IMR-90 (cell line): ENCODE data around the gene SFTA2. TPM values are rescaled to one million over a fixed set of nuclear protein-coding genes. Genes with fewer than 3 reads are reported as not detected.

Experiments
- ATAC-seq: fragments of 200-7000 bp; cut with Tn5 transposase; 2 replicates; pipeline ENCODE4 v1.9.1; 2020; ENCODE audit warnings: low read depth, mild to moderate bottlenecking, moderate library complexity
- BruUV-seq: library from RNA; stranded (reverse); fragments of 400-500 nt; replicated peaks from 2 replicates; lab custom pipeline; 2021; lab: Mats Ljungman, UMichigan
- CTCF ChIA-PET: fragments of 300-600 bp; formaldehyde crosslinking; extraction: SDS; loops from one replicate; lab custom pipeline; 2021; ENCODE audit warnings: antibody characterized with exemption; lab: Yijun Ruan, JAX
- POLR2A ChIA-PET: fragments of 300-600 bp; sonication (Branson Sonifier 250); formaldehyde crosslinking; loops from one replicate; lab custom pipeline; 2022; ENCODE audit warnings: antibody characterized with exemption; ENCODE audit not compliant: unreplicated experiment; lab: Charles Lee
- DNase-seq: peaks from one replicate; pipeline ENCODE4 v3.0.0; 2013
- H2AFZ ChIP-seq: replicated peaks from 2 replicates; pipeline ENCODE3; 2013; ENCODE audit warnings: low read length, mild to moderate bottlenecking; ENCODE audit not compliant: poor library complexity
- H2AK5ac ChIP-seq: 2 replicates; pipeline ENCODE4 v1.6.1; 2013; ENCODE audit warnings: low read depth, low read length, inconsistent platforms
- H2AK9ac ChIP-seq: replicated peaks from 2 replicates; pipeline ENCODE3; 2013; ENCODE audit warnings: mild to moderate bottlenecking, low read depth, low read length, moderate library complexity; ENCODE audit not compliant: poor library complexity
- H2BK120ac ChIP-seq: 2 replicates; pipeline ENCODE4 v1.6.1; 2013; ENCODE audit warnings: low read depth, low read length, inconsistent platforms
- H2BK15ac ChIP-seq: 3 replicates; pipeline ENCODE4 v1.6.1; 2013; ENCODE audit warnings: low read depth, low read length, inconsistent platforms
- H2BK20ac ChIP-seq: 2 replicates; pipeline ENCODE4 v1.6.1; 2013; ENCODE audit warnings: low read depth, mild to moderate bottlenecking, inconsistent platforms, low read length, moderate library complexity
- H2BK5ac ChIP-seq: 2 replicates; pipeline ENCODE4 v1.6.1; 2013; ENCODE audit warnings: mild to moderate bottlenecking, low read depth, low read length, inconsistent platforms; ENCODE audit not compliant: poor library complexity, severe bottlenecking
- H3K14ac ChIP-seq: replicated peaks from 2 replicates; pipeline ENCODE4 v1.6.1; 2013; ENCODE audit warnings: low read depth, low read length, inconsistent platforms
- H3K18ac ChIP-seq: 2 replicates; pipeline ENCODE4 v1.6.1; 2013; ENCODE audit warnings: low read depth, low read length, control low read depth
- H3K23ac ChIP-seq: 2 replicates; pipeline ENCODE4 v1.6.1; 2013; ENCODE audit warnings: low read depth, low read length, inconsistent platforms
- H3K27ac ChIP-seq: 2 replicates; pipeline ENCODE4 v1.5.1; 2013; ENCODE audit warnings: mild to moderate bottlenecking, control low read depth, low read length; ENCODE audit not compliant: insufficient read depth
- H3K27me3 ChIP-seq: 2 replicates; pipeline ENCODE4 v1.6.1; 2013; ENCODE audit warnings: low read length; ENCODE audit not compliant: control insufficient read depth, insufficient read depth
- H3K36me3 ChIP-seq: 2 replicates; pipeline ENCODE4 v1.6.1; 2013; ENCODE audit warnings: low read length, mixed read lengths; ENCODE audit not compliant: control insufficient read depth, insufficient read depth
- H3K4ac ChIP-seq: 2 replicates; pipeline ENCODE4 v1.6.1; 2013; ENCODE audit warnings: low read depth, low read length, inconsistent platforms
- H3K4me1 ChIP-seq: 2 replicates; pipeline ENCODE4 v1.6.1; 2013; ENCODE audit warnings: low read length, mixed read lengths; ENCODE audit not compliant: control insufficient read depth, insufficient read depth
- H3K4me2 ChIP-seq: 2 replicates; pipeline ENCODE4 v1.6.1; 2013; ENCODE audit warnings: low read depth, mild to moderate bottlenecking, control low read depth, low read length, moderate library complexity
- H3K4me3 ChIP-seq: 2 replicates; pipeline ENCODE4 v1.5.1; 2013; ENCODE audit warnings: low read depth, mild to moderate bottlenecking, control low read depth, low read length, moderate library complexity; ENCODE audit not compliant: insufficient read depth
- H3K56ac ChIP-seq: 2 replicates; pipeline ENCODE4 v1.6.1; 2013; ENCODE audit warnings: low read length, inconsistent platforms; ENCODE audit not compliant: insufficient read depth; ENCODE audit errors: extremely low read depth
- H3K79me1 ChIP-seq, 2 experiments: 2 replicates each; pipeline ENCODE4 v1.6.1; 2013; ENCODE audit warnings: low read length in 2 of 2, inconsistent platforms in 1 of 2, low read depth in 1 of 2
- H3K9ac ChIP-seq: 2 replicates; pipeline ENCODE4 v1.6.1; 2013; ENCODE audit warnings: low read depth, low read length, control low read depth
- H3K9me1 ChIP-seq: 2 replicates; pipeline ENCODE4 v1.6.1; 2013; ENCODE audit warnings: low read length, inconsistent platforms; ENCODE audit not compliant: insufficient read depth
- H3K9me3 ChIP-seq: 2 replicates; pipeline ENCODE4 v1.6.1; 2013; ENCODE audit warnings: low read length; ENCODE audit not compliant: control insufficient read depth, insufficient read depth
- H4K20me1 ChIP-seq: 2 replicates; pipeline ENCODE4 v1.6.1; 2013; ENCODE audit warnings: low read length, inconsistent platforms; ENCODE audit not compliant: insufficient read depth
- H4K5ac ChIP-seq: 2 replicates; pipeline ENCODE4 v1.6.1; 2013; ENCODE audit warnings: mild to moderate bottlenecking, low read depth, low read length, control low read depth
- H4K8ac ChIP-seq, 2 experiments: 2 replicates each; pipeline ENCODE4 v1.6.1; 2013; ENCODE audit warnings: low read depth in 2 of 2, low read length in 2 of 2, control low read depth in 1 of 2, inconsistent platforms in 1 of 2
- H4K91ac ChIP-seq: 2 replicates; pipeline ENCODE4 v1.6.1; 2013; ENCODE audit warnings: low read depth, low read length, inconsistent platforms; ENCODE audit not compliant: insufficient read depth
- CEBPB ChIP-seq: IDR thresholded peaks from 2 replicates; pipeline ENCODE4 v1.6.1; 2012; ENCODE audit warnings: low read depth, low read length, improper control_type of control experiment
- RCOR1 ChIP-seq: IDR thresholded peaks from 2 replicates; pipeline ENCODE4 v1.6.1; 2012; ENCODE audit warnings: mild to moderate bottlenecking, low read length, improper control_type of control experiment; ENCODE audit not compliant: insufficient replicate concordance
- SMC3 ChIP-seq: fragments of 150-350 bp; IDR thresholded peaks from 2 replicates; pipeline ENCODE4 v1.6.1; 2016; ENCODE audit warnings: low read depth, mild to moderate bottlenecking, antibody characterized with exemption, low read length, moderate library complexity
- WGBS, 2 experiments: methylation state at CpG; one replicate each; pipeline versions ENCODE4 v1.1.5 to v1.1.7; 2013; ENCODE audit warnings: missing lambda C conversion rate in 2 of 2; ENCODE audit not compliant: insufficient read length in 1 of 2; ENCODE audit errors: extremely low coverage in 2 of 2; 5-methylcytosine and 5-hydroxymethylcytosine counted together
- dilution Hi-C: fragments of 300-500 bp; cut with HindIII; formaldehyde crosslinking; loops from one replicate; pipeline ENCODE4 v1.14.3; 2018; ENCODE audit warnings: low sequenced_read_pairs; ENCODE audit not compliant: unreplicated experiment
- in situ Hi-C: fragments of 300-500 bp; cut with MboI; formaldehyde crosslinking; loops from 3 replicates; pipeline ENCODE4 v1.14.3; 2019; ENCODE audit warnings: low sequenced_read_pairs, inconsistent platforms, mixed read lengths
- intact Hi-C: fragments of 100-400 bp; cut with micrococcal nuclease; formaldehyde crosslinking; loops from 2 replicates; pipeline ENCODE4 v1.10.0; 2022
- polyA plus RNA-seq, 3 experiments: library from polyadenylated mRNA; depleted of rRNA; stranded (reverse); fragments of >200 nt; gene quantifications; 2 replicates each; pipeline ENCODE4 v1.2.3, GENCODE V29; 2012; ENCODE audit warnings: low replicate concordance in 1 of 3
- total RNA-seq: library from RNA; depleted of rRNA; stranded (reverse); fragments of >200 nt; gene quantifications from 2 replicates; pipeline ENCODE4 v1.2.3, GENCODE V29; 2012

SFTA2 gene
- total and polyA plus RNA-seq, 2 of the 4 experiments (the other 2 are of a cell fraction), result not detected

- H3K4me1 ChIP-seq, result no peaks in the 10 kb centered on the region
- no peak overlapping the region for H3K4ac ChIP-seq
- peak; percentile 46 for ATAC-seq
- intact Hi-C loops, result no loop called here
- no peaks in the 10 kb centered on the region for H3K9me1 ChIP-seq
- H3K36me3 ChIP-seq, result no peaks in the 10 kb centered on the region
- ChIA-PET CTCF (interaction anchor here (0.8 to 1.7 kb wide), 4 partner anchors 19 to 119 kb away, joined by 3 to 5 read pairs (median 4); no protein-coding TSS in a partner anchor), POLR2A (no interaction called here)
- DNase-seq, result peak; percentile 23
- no peak overlapping the region for H3K14ac ChIP-seq
- no peaks in the 10 kb centered on the region for H4K20me1 ChIP-seq
- H3K18ac ChIP-seq, result no peak overlapping the region
- peaks cover 51% of the 10 kb centered on the region for H3K27me3 ChIP-seq
- H4K91ac ChIP-seq, result no peak overlapping the region
- no peak overlapping the region for H2AFZ ChIP-seq
- H3K4me2 ChIP-seq, result no peak overlapping the region
- H3K23ac ChIP-seq, result no peak overlapping the region
- no peak overlapping the region for H4K5ac ChIP-seq
- BruUV-seq, result no TSS peak
- no peak overlapping the region for H3K27ac ChIP-seq
- TF ChIP-seq RCOR1, result no peak
- TF ChIP-seq CEBPB, result peak; percentile 50; the same call in 1 of the 2 replicates
- no peak for TF ChIP-seq SMC3
- dilution Hi-C loops, result no loop called here
- no peak overlapping the region for H4K8ac ChIP-seq
- no peaks in the 10 kb centered on the region; the same call in none of the 2 replicates for H3K9me3 ChIP-seq
- H2BK20ac ChIP-seq, result no peak overlapping the region
- no peak overlapping the region for H3K56ac ChIP-seq
- in situ Hi-C loops, result no loop called here
- H3K79me1 ChIP-seq, result no peaks in the 10 kb centered on the region
- no peak overlapping the region for H2AK9ac ChIP-seq
- no peak overlapping the region for H3K4me3 ChIP-seq
- H2BK15ac ChIP-seq, result no peak overlapping the region
- no peak overlapping the region for H2AK5ac ChIP-seq
- no peak overlapping the region for H2BK5ac ChIP-seq
- 22 to 100% methylated on average over 1 of the region's 9 CpGs for WGBS, 2 experiments
- no peak overlapping the region for H2BK120ac ChIP-seq
- H3K9ac ChIP-seq, result no peak overlapping the region
These were observed 29.1 kb upstream of the SFTA2 start for GRCh38 chr6:30960907-30961673.
